ENCODE measurements around the gene LIG4. TPM values are rescaled to one million over a fixed set of nuclear protein-coding genes. Genes with fewer than 3 reads are reported as not detected.
"Not testable (repeated sequence)": the region's sequence is repeated elsewhere in the genome, so short reads cannot be mapped to it uniquely, and the experiment has no call there.

LIG4 gene
- 12.0 TPM for polyA plus RNA-seq (ENCODE audit: insufficient read length)

DNA sequence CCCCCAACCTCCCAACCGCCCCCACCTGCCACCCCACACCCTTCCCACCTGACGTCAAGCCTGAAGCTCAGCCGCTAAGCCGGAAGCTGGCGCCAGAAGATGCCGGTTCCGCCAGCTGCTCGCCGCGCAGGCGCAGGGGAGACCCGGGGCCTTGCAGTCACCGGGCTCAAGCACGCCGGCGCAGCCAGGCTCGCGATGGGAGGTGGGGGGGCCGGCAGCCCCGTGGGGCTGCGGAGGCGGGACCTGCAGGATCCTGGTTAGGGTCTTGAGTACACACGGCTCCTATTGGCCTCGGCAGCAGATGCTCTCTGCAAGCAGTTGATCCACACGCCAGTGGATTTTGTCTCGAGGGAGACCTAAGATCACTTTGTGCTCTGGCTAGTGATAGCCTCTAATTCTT lies at the start of gene LIG4:
LIG4 (minus strand) TSS at position 101 of the 400 bp plus-strand sequence. CDS start 4,268 bp downstream, outside the sequence.
- peak; percentile 73 for DNase-seq (ENCODE audit: low read depth)

DNA sequence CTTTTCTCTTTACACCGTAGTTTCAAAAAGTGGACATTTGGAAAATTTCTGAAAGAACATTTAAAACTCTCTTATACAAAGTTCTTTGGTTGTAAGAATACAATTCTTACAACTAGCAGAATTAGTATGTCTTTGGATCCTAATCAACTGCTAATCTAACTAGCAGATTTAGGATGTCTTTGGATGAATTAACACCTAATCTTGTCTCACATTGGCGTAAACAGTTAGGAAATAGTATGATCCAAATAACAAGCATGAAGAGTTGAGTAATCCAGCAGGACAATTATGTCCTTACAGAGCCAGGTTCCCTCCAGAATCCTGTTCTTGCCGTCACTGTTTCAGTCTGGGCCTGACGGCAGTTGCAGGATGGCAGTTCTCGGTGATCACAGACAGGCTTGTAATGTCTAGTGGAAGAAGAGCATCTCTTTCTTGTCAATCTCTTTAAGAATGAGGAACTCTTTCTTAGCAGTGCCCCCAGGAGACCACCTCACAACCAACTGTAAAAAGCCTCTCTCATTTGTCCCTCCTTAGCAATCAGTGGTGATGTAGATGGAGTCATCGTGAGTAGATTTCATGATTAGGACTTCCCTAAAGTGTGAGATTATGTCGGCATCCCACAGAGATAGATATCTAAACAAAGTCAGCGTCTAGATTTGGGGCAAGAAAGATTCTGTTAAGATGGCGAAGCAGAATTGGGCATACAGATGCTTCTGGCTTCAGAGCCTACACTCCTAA lies 48.5 kb upstream of the LIG4 start:
- no peak for DNase-seq (ENCODE audit: low read depth)

DNA sequence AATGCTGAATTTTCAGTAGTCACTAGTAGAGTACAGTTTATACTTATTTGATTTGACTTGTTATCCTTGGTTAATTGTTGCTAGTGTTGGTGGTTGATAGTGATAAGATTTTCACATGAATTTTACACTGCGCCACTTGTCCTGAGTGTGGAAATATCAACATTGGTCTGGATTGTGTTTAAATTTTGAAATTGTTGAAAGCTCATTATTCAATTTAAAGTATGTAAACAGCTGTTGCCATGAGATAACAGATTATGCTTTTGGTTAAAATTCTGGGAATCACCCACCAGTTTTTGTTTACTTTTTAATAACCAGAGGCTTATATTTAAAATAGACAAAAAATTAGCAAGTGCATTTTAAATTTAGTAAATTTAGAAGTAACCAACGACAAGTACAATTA lies 41.9 kb upstream of the LIG4 start:
- no peak for DNase-seq (ENCODE audit: low read depth)

DNA sequence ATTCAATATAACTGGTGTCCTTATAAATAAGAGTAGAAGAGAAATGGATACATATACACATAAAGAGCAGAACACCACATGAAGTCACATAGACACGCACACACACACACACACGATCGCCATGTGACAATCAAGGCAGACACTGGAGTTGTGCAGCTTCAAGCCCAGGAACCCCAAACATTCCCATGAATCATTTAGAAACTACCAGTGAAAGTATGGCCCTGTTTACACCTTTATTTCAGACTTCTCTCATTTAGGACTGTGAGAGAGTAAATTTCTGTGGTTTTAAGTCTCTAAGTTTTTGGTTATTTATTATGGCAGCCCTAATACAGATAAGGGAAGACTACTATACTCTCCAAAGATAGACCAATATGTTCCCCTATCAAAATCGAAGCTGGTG lies 33.8 kb upstream of the LIG4 start:
- no peak for DNase-seq (ENCODE audit: low read depth)

DNA sequence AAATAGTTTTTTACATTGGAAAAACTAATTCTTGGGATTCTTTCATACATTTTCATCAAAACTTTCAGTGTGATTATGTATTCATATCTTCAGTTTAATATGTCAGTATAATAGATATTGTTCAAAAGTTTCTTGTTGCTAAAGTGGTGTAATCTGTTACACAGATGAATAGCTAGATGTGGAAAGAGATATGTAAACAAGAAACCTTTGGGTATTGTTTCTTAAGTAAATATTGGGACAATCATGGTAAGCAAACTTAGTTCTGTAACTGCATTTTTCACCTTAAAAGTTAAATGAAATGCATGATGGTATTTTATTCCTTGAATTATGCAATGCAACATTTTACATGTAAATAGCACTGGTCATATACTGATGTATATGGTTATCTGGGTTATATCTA lies 15.0 kb upstream of the LIG4 start:
- no peak for DNase-seq (ENCODE audit: low read depth)

DNA sequence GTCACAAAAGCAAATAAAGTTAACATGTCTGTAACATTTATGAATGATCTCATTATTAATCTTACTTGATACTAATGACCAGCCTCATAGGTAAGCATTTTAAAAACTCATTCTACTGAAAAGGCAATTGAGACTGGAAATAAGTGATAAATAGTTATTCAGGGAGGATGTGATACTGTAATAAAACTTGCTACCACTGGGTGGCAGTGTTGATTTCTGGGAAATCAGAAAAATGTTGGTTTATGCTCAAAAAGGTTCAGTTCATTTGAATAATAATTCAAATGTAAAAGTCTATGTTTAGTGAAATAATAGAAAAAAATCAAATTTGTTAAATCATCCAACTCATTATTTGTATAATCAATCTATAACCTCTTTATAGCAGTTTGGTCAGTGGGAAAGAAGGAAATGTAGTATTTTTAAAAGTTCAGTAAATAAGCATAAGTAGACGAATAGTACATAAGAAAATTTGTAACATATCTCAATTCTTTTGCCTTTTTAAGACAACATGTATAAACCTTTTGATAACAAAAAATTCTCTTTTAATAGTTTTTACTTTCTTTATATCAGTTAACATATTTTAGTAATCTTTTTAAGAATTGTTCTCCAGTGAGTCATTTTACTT lies 12.4 kb upstream of the LIG4 start:
- peak; percentile 36 for DNase-seq (ENCODE audit: low read depth)

DNA sequence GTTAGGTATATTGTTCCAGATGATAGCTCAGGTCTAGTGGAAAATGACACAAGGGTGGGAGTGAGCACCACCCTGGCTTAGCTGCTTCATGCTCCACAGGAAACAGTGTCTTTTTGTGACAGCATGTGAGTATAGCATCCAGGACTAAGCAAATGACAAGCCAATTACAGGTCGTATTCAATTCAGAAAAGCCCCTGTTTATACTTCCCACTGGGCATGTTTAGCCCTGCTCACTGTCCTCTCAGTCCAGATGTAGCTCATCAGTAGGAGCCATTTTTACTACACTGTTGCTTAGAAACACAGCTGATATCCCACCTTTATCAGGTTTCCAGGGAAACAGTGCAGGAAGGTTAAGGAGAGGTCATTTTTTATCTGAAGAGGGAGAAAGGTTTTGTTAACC lies 10.8 kb upstream of the LIG4 start:
- no peak for DNase-seq (ENCODE audit: low read depth)

DNA sequence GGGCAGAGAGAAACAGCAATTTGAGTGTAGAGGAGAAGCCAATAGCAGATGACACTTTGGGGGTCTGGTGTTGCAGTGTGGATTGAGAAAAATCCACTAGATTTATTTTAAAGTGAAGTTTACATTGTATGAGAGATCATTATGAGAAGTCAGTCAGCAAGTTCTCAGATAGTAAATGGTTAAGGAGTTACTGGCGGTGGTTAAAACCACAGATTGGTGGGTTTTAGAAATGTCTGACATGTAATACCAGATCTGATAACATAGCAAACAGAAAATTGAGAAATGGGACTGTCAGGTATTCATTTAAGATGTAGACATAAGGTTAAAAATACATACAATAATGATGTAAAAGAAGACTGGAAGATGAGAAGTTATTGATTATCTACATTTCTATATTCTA lies 10.1 kb upstream of the LIG4 start:
- DNase-seq (ENCODE audit: low read depth): no peak

DNA sequence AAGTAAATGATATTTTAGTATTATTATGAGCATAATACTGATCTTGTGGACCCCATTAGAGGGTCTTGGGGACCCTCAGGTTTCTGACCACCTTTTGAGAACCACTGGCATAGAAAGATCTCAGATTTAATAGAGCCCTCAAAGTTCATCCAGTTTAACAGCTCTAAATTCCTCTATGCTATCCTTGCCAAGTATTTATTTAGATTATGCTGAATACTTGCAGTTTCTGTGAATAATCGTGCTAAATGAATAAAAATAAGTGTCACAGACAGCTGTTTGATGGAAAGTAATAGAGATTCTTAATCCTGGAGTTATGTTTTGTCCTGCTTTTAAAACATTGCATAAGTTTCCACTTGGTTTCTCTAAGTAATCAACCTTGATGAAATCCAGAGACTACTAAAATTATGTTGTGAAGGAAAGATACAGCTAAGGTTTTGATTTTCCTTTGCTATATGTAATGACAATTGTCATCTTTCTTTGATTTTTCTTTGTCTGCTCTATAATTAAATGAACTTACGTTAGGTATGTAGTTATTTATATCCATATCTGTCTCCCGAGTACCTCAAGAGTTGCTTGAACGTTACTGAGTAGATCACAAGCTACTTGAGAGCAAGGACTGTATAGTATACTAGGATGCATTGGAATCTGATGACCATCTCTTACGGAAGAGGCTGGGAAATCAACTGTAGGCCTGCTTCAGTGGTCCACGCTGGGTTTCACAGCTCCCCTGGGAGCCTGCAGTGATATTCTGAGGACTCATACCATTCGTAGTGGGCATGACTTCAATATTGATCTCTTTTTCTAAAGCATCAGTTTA lies 8.6 kb upstream of the LIG4 start:
- no peak for DNase-seq (ENCODE audit: low read depth)

DNA sequence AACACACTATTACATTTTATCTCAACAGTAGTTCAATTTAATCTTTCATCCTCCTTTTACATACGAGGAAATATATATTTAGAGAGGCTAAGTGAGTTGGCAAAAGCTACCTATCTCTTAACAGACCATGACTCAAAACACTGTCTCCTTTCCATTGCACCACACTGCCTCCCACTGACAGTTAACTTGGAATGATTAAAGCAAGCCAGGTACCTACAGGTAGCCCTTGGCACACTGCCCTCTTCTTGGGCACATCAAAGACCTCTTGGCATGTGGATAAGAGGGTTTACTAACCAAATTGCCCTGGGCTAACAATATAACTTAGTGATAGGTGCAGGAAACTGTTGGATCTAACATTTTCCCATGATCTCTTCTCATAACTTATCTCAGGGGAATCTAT lies 4.7 kb upstream of the LIG4 start:
- no peak for DNase-seq (ENCODE audit: low read depth)

DNA sequence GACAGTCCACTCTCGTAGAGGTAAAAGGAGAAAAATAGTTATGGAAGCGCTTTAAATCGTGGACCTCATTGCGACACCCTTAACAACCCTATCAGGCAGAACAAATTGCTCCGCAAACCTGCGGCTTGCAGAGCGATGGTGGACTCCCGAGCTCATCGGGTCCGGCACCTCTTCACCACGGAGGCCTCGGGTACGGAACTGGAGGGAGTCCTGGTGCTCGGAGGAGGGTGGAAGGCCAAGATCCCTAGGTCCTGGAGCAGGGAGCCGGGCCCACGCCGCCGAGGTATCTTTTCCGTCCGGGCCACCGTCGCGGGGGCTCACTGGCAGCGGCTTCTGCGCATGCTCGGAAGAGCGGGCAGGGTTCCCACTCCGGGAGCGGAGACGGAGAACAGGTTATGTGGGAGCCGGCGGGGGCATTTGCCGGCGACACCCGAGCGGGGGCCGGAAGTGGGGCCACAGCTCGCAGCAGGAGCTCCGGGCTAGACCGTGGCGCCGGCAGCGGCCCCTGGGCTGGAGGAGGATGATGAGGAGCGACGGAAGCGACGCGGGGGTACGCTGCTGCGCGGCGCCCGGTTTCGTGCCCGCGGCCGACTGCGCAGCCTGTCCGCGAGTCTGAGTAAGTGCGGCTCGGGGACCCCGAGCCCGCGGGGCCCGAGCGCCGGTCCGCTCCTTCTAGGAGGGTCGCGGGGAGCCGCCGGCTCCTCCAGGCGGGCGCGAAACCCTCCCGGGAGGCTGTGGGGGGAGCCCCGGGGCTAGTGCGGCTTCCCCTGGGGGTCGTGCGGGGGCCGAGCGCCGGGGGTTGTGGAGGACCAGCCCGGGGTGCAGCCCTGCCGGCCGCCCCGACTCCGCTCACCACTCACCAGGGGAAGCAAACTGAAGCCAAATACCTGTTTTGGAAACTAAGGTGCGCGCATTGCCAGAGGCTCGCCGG lies 3.0 kb upstream of the LIG4 start, which contains the start of gene ABHD13:
ABHD13 (plus strand) TSS at position 349 of the 931 bp plus-strand sequence. CDS start 10,827 bp downstream, outside the sequence.
- peak; percentile 65 for DNase-seq (ENCODE audit: low read depth)

DNA sequence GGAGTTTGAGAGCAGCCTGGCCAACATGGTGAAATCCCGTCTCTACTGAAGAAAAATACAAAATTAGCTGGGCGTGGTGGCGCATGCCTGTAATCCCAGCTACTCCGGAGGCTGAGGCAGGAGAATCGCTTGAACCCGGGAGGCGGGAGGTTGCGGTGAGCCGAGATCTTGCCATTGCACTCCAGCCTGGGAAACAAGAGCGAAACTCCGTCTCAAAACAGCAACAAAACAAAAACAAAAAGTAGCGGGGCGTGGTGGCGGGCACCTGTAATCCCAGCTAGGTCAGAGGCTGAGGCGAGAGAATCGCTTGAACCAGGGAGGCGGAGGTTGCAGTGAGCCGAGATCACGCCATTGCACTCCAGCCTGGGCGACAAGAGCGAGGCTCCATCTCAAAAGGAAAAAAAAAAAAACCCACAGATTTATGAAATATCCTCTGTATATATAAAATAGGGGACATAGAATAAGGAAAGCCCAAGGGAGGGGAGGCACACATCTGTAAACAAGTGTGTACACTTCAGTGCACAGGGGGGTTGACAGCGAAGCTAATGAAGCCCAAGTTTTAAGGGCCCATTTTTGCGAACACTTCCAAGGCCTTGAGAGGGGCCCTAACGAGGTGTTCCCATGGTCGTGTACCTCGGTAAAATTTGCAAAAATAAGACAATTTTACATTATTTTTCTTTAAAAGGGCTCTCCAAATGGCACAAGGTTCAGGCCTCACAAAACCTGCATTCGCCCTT lies 2.1 kb upstream of the LIG4 start:
- DNase-seq (ENCODE audit: low read depth): not testable (repeated sequence)

DNA sequence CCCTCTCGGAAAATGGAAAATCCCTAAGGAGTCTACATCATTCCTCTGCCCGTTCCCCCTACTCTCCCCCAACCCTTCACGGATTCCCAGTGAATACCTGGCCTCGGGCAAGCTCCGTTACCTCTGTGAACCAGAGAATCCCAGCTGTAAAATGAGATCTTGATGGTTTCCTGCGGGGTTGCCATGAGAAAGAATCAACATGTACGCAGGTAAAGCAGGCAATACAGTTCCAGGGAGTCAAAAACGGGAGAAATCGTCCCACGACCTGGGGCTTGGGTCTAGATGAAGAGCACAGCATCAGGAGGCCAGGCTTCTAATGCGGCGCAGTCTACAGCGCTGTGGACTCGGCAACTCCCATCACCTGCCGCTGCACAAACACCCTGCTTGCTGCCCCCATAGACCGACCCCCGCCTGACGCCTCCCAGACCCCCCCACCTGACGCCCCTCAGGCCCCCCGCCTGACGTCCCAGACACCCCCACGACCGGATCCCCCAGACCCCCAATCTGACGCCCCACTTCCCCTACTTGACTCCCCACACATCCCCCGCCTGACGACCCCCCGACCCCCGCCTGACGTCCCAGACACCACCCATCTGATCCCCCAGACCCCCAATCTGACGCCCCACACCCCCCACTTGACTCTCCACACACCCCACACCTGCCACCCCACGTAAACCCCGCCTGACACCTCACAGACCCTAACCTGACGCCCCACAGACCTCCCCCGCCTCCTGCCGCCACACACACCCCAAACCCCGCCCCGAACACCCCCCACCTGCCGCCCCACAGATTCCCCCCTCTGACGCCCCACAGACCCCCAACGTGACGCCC lies 680 bp downstream of the LIG4 start:
- no peak for DNase-seq (ENCODE audit: low read depth)

DNA sequence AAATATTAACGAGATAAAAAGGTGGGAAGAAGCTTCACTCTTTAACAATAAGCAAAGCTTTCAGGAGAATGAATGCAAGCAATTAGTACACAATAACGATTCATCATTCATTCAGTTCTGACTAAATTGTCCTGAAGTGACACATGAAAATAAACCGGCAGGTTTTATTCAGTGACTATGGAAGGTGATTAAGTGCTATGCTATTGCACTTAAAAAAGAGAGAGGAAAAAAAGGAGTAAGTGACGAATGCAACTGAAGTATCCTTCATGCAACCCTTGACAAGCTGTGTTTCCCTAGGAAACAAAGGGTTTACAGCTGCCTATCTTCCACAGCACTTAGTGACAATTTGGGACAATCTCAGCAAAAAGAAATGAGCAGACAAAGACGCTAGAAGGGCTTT lies 1.4 kb downstream of the LIG4 start:
- no peak for DNase-seq (ENCODE audit: low read depth)

DNA sequence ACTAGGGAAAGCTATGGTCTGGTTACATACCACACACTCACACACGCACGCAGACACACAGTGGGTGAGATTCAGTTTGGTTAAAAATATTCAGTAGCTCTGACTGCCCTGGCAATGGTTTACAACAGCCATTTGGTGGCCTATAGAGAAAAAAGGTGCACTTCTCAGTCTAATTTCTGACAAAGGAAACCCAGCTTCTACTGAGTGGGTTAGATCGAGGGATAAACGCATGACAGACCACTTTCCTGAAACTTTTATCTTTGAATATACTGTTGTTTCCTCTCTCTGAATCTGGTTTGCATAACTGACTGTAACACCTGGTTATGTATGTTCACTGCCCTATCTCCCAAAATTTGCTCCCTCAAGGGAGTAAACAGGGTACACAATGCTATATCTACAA lies 2.5 kb downstream of the LIG4 start:
- no peak for DNase-seq (ENCODE audit: low read depth)

DNA sequence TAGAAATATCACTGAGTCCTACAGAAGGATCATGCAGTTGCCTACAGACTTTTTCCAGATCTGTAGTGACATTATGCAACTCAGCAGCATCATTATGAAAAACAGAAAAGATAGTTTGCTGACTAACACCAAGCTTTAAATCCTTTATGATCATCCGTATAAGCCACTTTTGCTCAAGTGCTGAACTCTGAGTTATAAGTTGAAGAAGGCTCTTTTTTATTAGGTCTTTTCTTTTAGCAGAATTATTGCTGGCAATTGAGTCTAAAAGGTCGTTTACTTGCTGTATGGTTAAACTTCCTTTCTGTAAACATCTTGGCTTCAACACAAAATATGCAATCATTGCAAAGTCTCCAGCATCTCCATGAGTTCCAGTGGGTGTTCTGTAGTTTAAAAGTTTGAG lies 4.8 kb downstream of the LIG4 start:
- no peak for DNase-seq (ENCODE audit: low read depth)

DNA sequence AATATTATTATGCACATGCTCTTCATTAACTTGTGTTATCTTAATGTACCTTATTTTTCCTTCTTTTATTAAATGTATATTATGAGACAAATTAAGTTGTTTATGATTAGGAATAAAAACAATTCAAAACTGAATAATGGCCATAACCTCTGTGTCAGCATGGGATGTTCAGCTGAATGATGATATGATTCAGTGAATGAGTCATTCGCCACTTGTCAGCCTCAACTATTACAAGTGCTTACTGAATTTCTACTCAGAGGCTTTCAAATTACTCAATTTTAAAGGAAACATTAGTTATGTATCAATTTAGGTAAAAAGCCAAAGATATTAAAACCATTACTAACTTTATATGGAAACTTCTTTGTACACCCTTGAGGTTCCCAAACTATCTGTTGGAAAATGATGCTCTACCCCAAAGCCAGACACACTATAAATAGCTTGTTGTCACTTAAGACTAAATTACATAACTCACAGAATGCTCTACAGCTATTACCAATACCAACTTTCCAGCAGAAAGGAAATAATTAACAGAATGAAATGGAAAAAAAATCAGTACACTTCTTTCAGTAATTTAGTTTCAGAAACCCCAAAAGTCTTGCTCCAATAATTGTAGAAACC lies 14.4 kb downstream of the LIG4 start:
- DNase-seq (ENCODE audit: low read depth): no peak

DNA sequence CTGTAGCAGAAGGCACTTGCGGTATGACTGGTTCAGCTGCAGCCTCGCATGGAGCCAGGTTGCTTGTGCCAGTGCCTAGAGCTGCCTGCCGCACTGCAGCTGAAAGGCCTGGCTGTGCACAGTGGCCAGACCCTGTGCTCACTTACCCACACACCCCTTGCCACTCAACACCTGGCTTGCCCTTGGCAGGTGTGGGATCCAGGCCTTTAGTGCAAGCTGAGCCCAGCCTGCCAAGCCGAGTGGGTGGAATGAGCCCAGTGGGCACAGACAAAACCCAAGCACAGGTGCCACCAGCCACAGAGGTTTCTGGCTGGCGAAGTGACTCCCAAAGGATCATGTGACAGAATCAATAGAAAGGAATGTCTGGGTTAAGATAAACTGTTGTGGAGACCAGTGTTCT lies 19.5 kb downstream of the LIG4 start:
- no peak for DNase-seq (ENCODE audit: low read depth)

DNA sequence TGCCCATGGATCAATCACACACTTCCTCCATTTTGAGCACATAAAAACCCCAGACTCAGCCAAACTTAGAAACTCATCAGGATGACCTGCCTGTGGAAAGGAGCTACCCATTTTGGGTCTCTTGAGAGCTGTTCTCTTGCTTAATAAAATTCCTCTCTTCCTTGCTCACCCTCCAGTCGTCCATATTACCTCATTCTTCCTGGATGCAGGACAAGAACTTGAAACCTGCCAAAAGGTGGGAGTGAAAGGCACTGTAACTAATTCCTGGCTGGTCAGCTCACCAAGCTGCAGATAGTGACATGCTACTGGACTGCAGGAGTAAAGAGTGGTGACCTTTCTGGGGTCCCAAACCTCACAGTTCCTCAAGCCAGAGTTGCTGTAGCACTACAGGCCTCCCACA lies 20.2 kb downstream of the LIG4 start:
- no peak for DNase-seq (ENCODE audit: low read depth)
